A549 (cell line): Measurements from ENCODE around the gene ADAP1.

Experiments
- CTCF ChIP-seq: fragments of >200 bp; sonication (Bioruptor Twin); formaldehyde crosslinking; IDR thresholded peaks from 3 replicates; pipeline ENCODE4 v1.5.1; 2016
- EP300 ChIP-seq, 2 experiments: fragments of >200 bp; sonication (Bioruptor Twin); formaldehyde crosslinking; IDR thresholded peaks; 2 replicates in 1 of 2; 3 replicates in 1 of 2; pipeline ENCODE4 v1.6.1; 2016 to 2017
- KDM5A ChIP-seq: fragments of 200-600 bp; sonication (generic); IDR thresholded peaks from 2 replicates; pipeline ENCODE4 v1.6.1; 2016; ENCODE audit warnings: antibody characterized with exemption, mild to moderate bottlenecking
- MYC ChIP-seq: IDR thresholded peaks from 2 replicates; pipeline ENCODE4 v1.6.1; 2012; ENCODE audit warnings: mild to moderate bottlenecking, inconsistent platforms, low read length, improper control_type of control experiment, borderline replicate concordance
- RFX5 ChIP-seq: fragments of 450-650 bp; IDR thresholded peaks from 2 replicates; pipeline ENCODE4 v1.7.1; 2014; ENCODE audit warnings: antibody characterized with exemption, mild to moderate bottlenecking, moderate library complexity

GRCh38 chr7:900331-901040, 54.0 kb downstream of the ADAP1 start:
- TF ChIP-seq CTCF (no peak), RFX5 (no peak), KDM5A (no peak), MYC (no peak), EP300 (IDR thresholded peaks at IDR 0.05) (no peak)
